Raji (cell line): ENCODE data around the gene MRPL2.

Experiments used
- POLR2A ChIP-seq: IDR thresholded peaks from 2 replicates; pipeline ENCODE4 v1.6.1; 2011; ENCODE audit warnings: low read depth, low read length, control low read depth; ENCODE audit not compliant: insufficient read depth

MRPL2 gene

GRCh38 chr6:43019152-43019551 lies 40.1 kb downstream of the MRPL2 start:
- TF ChIP-seq POLR2A, result no peak

- TF ChIP-seq POLR2A, result no peak
These were observed 42.3 kb downstream of the MRPL2 start for GRCh38 chr6:43016943-43017334.

- no peak for TF ChIP-seq POLR2A
These were observed 42.9 kb downstream of the MRPL2 start for GRCh38 chr6:43016176-43016942.

GRCh38 chr6:43014434-43014909 lies 44.8 kb downstream of the MRPL2 start:
- no peak; the same call in 1 of the 2 replicates for TF ChIP-seq POLR2A

GRCh38 chr6:43013843-43014433 lies 45.3 kb downstream of the MRPL2 start, which contains the start of the genes KLHDC3 and MEA1:
TSS of gene KLHDC3 (plus strand) at chr6:43014249. CDS start at chr6:43017193, 2,944 bp downstream.
TSS of gene MEA1 (minus strand) at chr6:43013946. CDS start at chr6:43013813, 133 bp downstream.
- peak; percentile 57 for TF ChIP-seq POLR2A

- TF ChIP-seq POLR2A, result peak; percentile 0; the same call in 1 of the 2 replicates
These were observed 46.0 kb downstream of the MRPL2 start for GRCh38 chr6:43013097-43013842.

- TF ChIP-seq POLR2A, result no peak
These were observed 46.9 kb downstream of the MRPL2 start for GRCh38 chr6:43012364-43012763.

- no peak for TF ChIP-seq POLR2A
These were observed 48.0 kb downstream of the MRPL2 start for GRCh38 chr6:43011207-43011606.

- no peak for TF ChIP-seq POLR2A
These were observed 50.1 kb downstream of the MRPL2 start for GRCh38 chr6:43009124-43009523.

GRCh38 chr6:43007126-43007525 lies 52.1 kb downstream of the MRPL2 start:
- TF ChIP-seq POLR2A, result no peak

- no peak for TF ChIP-seq POLR2A
These were observed 53.0 kb downstream of the MRPL2 start for GRCh38 chr6:43006251-43006650.

- TF ChIP-seq POLR2A, result no peak
These were observed 53.4 kb downstream of the MRPL2 start for GRCh38 chr6:43005844-43006243.
